ENCODE measurements around the gene ZNF546.
"Not testable (repeated sequence)": the region's sequence is repeated elsewhere in the genome, so short reads cannot be mapped to it uniquely, and the experiment has no call there.

The ZNF546 gene

DNA sequence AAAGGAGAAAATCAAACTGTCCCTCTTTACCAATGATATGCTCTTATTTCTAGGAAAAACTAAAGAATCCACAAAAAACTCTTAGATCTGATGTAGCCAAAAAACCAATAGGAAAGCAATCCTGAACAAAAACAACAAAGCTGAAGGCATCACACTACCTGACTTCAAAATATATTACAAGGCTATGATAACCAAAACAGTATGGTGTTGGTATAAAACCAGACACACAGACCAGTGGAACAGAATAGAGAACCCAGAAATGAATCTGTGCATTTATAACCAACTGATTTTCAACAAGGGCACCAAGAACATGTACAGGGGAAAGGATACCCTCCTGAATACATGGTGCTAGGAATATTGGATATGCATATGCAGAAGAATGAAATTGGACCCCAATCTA lies 9.7 kb upstream of the ZNF546 start:
- no peak for DNase-seq

GRCh38 chr19:39987596-39987995 lies 9.3 kb upstream of the ZNF546 start:
- DNase-seq = no peak

DNA sequence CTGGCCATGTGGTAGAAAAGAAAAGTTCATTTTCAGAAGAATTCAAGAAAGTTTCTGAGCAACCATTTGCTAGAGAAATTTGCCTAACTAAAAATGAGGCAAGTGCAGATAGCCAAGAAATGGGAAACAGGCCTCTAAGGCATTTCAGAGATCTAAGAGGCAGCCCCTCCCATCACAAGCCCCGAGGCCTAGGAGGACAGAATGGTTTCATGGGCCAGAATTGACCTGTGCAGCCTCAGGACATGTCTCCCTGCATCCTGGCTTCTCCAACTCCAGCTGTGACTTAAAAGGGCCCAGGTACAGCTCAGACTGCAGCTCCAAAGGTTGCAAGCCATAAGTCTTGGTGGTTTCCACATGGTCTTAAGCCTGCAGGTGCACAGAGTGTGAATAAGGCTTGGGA lies 3.3 kb upstream of the ZNF546 start:
- no peak for DNase-seq

DNA sequence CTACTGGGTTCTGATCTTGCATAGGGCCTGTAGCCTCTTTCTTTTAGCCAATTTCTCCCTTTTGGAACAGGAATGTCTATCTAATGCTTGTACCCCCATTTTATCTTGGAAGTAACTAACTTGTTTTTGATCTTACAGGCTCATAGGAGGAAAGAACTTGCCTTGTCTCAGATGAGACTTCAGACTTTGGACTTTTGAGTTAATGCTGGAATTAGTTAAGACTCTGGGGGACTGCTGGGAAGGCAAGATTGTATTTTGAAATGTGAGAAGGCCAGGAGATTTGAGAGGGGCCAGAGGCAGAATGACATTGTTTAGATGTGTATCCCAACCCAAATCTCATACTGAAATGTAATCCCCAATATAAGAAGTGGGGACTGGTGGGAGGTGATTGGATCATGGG lies 2.5 kb upstream of the ZNF546 start:
- DNase-seq = no peak

- DNase-seq = no peak
These were observed 1.1 kb upstream of the ZNF546 start for GRCh38 chr19:39995794-39996193.

DNA sequence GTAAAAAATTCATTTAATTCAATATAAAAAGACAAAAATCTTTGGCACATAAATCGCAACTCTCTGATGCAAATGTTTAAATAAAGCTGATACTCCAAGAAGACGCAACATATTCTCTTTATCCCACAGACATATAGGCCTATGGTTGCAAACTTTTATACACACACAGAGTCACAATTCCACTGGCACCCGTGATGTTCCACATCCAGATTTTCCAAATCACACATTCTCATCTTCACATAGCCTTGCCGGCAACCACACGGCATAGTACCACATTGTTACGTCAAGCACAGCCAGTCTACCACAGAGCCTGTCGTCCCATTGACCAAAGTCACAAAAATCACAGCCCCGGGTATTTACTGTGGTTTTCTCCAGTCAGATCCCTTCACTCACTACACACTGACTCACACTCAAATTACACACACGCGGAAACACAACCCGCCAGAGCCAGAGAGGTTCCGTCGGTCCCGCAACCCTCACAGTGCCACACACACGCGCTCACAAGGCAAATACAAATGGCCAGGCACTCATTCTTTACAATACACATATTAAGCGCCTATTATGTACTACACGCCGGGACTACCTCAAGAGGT lies 546 bp upstream of the ZNF546 start:
- peak; percentile 15 for DNase-seq

DNA sequence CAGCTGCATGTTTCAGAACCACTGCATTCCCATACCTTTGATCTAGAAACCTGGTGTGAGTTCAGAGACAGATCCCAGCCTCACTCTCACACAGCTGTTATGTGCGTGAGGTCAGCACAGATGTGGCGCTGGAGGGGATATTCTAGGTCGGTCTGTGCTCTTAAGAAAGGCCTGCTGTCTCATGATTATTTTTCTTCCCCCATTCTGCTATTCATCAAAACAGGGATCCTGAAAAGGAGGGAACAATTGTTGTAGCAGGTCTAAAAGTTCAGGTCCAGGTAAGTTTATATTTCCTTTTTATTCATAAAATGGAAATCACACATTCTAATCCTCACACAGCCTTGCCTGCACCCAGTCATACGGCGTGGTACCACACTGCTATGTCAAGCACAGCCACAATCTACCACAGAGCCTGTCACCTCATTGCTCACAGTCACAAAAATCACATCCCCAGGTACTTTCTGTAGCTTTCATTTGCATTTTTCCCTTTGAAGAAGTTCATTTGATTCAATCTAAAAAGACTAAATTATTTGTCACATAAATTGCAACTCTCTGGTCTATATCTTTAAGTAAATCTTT lies 867 bp downstream of the ZNF546 start:
- no peak for DNase-seq

GRCh38 chr19:39998501-39998900 lies 1.6 kb downstream of the ZNF546 start:
- no peak for DNase-seq

DNA sequence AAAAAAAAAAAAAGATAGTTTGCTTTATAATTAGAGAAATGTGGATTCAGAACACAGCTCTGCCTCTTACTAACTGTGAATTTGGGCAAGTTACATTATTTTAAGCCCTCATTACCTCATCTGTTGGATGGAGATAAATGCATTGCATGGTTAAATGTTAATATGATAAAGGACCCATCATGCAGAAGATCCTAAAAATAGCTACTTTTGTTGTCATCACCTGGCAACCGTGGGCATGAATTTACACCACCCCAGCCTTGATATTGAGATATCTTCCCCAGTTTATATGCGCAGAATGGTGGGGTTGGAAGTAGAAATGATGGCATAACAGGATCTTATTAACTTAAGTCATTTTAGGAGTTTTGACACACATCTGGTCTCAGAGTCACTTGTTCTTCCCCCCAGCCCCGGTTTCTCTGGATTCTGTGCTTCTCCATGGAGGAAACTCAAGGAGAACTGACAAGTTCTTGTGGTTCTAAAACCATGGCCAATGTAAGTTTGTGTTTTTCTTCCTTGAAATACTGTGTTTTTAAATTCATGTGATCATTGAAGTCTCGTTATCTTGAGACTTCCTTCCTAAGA lies 8.9 kb downstream of the ZNF546 start:
- no peak for DNase-seq

GRCh38 chr19:40006273-40006691 lies 9.4 kb downstream of the ZNF546 start:
- DNase-seq = no peak

GRCh38 chr19:40009674-40010073 lies 12.8 kb downstream of the ZNF546 start:
- no peak for DNase-seq

DNA sequence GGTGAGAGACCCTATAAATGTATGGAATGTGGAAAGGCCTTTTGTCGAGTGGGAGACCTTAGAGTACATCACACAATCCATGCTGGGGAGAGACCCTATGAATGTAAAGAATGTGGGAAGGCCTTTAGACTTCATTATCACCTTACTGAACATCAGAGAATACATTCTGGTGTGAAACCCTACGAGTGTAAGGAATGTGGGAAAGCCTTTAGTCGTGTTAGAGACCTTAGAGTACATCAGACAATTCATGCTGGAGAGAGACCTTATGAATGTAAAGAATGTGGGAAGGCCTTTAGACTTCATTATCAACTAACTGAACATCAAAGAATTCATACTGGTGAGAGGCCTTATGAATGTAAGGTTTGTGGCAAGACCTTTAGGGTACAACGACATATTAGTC lies 17.1 kb downstream of the ZNF546 start:
- DNase-seq = no peak

DNA sequence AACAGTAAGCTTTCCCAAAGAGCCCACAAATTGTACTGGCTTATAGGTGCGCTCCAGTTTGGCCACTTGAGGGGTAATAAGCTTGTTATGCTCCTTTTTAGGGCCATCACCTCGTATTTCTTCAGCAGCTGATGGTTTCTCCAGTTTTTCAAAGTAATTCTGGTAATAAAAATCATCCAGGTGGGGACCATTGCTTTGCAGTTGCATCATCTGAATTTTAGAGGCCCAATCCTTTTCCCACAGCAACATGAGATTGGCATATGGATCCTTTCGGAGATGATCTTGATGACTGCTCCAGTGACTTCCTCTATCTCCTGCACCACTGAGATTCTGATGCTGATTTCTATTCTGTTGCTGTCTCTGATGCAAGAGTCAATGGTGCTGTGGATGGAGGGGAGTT lies 27.1 kb downstream of the ZNF546 start:
- no peak for DNase-seq

DNA sequence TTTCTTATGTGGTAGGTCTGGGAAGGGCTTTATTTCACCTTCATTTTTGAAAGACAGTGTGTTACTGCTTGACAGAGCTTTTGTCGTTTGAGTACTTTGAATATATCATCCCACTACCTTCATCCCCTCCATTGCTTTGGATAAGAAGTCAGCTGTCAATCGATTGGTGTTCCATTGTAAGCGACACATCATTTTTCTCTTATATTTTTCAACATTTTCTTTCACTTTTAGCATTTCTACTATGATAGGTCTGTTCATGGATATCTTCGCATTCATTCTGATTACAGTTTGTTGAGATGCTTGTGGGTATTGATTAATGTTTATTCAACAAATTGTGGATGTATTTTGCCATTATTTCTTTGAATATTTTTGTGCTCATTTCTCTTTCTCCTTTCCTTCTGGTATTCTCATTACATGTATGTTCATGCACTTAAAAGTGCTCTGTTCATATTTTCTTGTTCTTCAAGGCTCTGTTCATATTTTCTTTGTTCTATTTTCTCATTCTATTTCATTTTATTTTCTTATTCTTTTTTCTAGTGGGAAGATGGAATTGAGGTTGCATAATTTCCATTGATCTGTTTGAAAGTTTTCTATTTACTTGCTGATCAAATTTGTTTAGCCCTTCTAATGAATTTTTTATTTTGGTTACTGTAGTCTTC lies 29.2 kb downstream of the ZNF546 start:
- no peak for DNase-seq

- DNase-seq = no peak
These were observed 29.7 kb downstream of the ZNF546 start for GRCh38 chr19:40026597-40026970.

GRCh38 chr19:40033989-40034560 lies 37.2 kb downstream of the ZNF546 start:
- no peak for DNase-seq

GRCh38 chr19:40035996-40036395 lies 39.1 kb downstream of the ZNF546 start:
- no peak for DNase-seq

DNA sequence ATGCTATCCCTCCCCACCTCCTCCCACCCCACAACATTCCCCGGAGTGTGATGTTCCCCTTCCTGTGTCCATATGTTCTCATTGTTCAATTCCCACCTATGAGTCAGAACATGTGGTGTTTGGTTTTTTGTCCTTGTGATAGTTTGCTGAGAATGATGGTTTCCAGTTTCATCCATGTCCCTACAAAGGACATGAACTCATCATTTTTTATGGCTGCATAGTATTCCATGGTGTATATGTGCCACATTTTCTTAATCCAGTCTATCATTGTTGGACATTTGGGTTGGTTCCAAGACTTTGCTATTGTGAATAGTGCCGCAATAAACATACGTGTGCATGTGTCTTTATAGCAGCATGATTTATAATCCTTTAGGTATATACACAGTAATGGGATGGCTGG lies 41.2 kb downstream of the ZNF546 start:
- not testable (repeated sequence) for DNase-seq

DNA sequence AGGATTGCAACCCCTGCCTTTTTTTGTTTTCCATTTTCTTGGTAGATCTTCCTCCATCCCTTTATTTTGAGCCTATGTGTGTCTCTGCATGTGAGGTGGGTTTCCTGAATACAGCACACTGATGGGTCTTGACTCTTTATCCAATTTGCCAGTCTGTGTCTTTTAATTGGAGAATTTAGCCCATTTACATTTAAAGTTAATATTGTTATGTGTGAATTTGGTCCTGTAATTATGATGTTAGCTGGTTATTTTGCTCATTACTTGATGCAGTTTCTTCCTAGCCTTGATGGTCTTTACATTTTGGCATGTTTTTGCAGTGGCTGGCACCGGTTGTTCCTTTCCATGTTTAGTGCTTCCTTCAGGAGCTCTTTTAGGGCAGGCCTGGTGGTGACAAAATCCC lies 44.9 kb downstream of the ZNF546 start:
- DNase-seq = not testable (repeated sequence)

GRCh38 chr19:40053491-40053890 lies 56.6 kb downstream of the ZNF546 start:
- DNase-seq = no peak

GRCh38 chr19:40054632-40055031 lies 57.8 kb downstream of the ZNF546 start:
- no peak for DNase-seq

DNA sequence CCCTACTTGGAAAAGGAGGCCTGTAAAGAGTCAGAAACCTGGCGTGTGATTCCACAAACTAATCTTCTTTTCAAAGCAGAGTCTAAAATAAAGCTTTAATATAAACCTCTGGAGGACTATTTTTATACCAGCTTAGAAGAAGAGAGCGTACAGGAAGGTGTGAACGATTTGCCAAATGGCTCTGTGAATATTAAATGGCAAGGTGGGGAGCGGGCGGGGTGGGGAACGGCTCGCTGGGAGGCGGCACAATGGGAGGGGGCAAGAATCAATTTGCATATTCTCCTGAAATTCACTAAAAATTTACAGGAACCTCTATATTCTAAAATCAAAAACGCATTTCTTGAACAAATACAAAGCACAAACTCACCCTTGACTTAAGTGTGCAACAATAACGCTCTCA lies 58.2 kb downstream of the ZNF546 start:
- no peak for DNase-seq

DNA sequence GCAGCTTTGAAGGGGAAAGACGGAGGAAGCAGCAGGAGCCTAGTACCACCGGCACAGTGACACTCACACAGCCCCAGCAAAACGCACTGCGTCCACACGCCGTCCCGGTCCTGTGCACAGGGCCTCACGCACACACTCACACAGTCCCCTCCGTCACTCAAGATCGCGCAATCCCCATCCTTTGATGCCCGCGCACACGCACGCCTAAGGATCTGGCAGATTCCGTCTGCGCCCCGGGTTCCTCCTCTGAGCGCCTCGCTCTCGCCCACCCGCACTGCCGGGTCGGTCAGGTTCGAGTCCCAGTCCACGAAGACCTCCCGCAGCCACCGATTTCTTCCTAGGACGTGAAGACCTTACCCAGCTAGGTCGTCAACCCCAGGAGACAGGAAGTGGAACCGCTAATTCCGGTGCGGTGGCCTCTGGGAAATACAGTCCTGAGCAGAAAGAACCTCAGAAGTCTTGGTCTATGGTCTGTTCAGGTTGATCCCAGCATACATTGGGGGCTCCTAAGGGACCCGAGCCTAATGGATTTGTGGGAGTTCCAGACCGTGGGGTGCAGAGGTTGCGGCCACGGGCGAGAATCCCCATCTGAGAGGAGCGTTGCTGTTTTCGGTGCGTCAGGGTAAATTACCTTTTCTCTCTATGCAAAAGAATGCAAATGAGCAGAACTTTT lies 59.1 kb downstream of the ZNF546 start, which contains the start of gene ZNF780B:
TSS of gene ZNF780B (minus strand) at position 400 of the 673 bp plus-strand sequence. CDS start 5,899 bp downstream, outside the sequence.
- peak; percentile 69 for DNase-seq
